Umbilical cord (tissue), 2 donors: ENCODE results near the gene MRPS14. TPM values are rescaled to one million over a fixed set of nuclear protein-coding genes. Genes with fewer than 3 reads are reported as not detected.

Experiments used
- DNase-seq: peaks from one replicate; pipeline ENCODE4 v3.0.0-alpha.2; 2015; ENCODE audit warnings: low spot score
- total RNA-seq: library from RNA; depleted of rRNA; stranded (reverse); fragments of >200 nt; gene quantifications from one replicate; pipeline ENCODE4 v1.2.3, GENCODE V29; 2014; ENCODE audit warnings: low replicate concordance; ENCODE audit not compliant: insufficient read depth

MRPS14 gene
- total RNA-seq, 1 donor from 2014 or later, result 38.5 TPM

DNA sequence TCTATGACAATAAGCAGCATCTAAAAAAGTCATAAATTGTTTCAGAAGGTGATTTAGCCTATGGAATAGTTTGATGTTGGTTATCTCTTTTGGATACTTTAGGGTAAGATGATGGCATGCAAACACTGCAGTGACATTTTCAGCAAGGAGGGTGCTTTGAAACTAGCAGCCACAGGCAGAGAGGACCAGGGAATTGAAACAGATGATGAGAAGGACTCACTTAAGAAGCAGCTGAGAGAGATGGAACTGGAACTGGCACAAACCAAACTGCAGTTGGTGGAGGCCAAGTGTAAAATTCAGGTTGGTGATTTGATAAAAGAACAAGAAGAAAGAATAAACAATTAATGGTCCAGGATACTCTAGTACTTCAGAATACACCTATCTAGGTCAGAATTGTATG is 34.7 kb downstream of the MRPS14 start:
- DNase-seq, result no peak

DNA sequence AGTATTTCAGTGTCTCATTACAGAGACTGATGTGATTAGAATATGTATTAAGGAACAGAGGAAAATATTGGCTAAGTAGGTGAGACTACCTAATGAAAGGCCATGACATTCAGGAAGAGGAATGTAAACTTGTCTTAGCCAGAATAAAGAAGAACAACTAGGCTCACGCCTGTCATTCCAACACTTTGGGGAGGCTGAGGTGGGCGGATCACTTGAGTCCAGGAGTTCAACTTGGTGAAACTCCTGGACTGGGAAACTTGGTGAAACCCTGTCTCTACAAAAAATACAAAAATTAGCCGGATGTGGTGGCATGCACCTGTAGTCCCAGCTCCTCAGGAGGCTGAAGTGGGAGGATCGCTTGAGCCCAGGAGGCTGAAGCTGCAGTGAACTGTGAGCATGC is 38.3 kb downstream of the MRPS14 start:
- no peak for DNase-seq

- DNase-seq, result peak; percentile 22
These were observed 40.1 kb downstream of the MRPS14 start for GRCh38 chr1:174982971-174983689.

DNA sequence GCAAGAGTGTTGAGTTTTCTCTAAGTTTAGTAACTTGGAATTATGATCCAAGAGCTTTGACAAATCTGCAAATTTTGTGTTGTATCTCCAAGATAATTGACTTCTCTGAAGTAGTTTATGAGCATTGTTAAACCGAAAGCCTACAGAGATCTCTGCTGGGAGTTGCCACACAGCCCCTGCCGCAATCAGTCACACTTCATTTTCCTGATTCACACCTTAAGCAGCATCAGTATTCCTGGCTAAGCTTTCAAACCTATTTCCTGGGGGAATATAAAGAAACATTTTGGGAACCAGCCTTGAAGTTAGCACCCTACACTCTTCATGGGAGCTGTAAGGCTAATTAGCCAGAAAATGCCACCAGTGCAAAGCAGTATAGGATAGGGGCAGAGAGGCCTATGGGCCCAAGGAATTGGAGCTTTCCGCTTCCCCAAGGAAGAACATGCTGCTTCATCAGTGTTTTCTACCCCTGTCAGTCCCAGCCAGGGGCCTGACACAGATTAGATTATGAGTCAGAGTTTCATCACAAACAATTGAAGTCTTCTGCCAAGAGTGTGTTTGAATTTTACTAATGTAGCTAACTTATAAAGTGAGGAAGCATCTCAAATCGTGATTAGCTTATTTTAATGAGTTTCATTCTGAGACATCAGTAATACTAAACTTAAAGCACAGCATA is 46.7 kb downstream of the MRPS14 start:
- no peak for DNase-seq

DNA sequence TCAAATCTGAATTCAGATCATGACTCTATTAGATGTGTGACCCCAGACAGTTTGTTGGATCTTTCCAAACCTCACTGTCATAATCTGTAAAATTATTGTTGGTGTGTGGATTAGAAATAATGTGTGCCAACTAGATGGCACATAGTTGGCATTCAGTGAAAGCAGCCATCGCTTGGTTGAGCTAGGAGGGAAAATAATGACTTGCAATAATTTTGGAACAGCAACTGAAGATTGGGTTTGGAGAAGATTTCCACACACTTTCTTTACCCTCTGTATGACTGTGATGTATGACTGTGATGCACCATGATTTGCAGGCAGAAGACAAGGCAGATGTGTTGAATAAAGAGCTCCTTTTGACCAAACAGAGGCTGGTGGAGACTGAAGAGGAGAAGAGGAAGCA is 47.5 kb downstream of the MRPS14 start:
- DNase-seq, result no peak

GRCh38 chr1:174974711-174975119 is 48.5 kb downstream of the MRPS14 start:
- no peak for DNase-seq

GRCh38 chr1:174971902-174972301 is 51.3 kb downstream of the MRPS14 start:
- DNase-seq, result no peak

DNA sequence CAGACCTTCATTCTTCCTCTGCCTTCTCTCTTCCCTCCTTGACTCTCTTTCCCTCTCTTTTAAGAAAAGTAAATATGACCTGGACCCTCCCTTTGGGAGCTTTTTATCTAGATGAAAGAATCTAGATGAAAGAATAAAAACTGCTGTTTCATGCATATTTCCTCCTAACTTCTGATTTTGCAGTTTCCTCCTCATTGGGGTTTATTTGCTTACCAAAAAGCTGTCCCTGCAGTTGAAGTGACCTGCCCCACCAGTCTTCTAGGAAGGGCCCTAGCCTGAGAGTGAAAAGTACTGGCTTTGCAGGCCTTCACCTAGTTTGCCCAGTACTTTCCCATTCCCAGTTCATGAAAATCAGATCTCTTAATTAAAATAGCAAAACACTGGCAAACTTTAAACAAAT is 51.8 kb downstream of the MRPS14 start:
- DNase-seq, result no peak

DNA sequence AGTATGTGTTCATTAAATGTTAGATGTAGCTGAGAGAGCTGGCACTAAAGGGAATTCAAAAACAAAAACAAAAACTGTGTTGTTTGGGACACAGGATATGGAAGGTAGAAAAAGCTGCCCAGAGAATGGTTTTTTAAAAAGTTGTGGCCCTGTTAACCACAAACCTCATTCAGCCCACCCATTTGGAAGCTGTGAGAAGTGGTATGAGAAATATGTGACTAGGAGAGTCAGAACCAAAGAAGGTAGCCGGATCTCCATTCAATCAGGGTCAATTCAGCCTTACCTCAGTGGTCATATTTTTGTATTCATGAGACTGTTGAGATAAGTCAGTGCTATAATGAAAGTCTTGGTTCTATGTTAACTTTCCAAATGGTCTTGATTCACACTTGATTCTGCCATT is 53.2 kb downstream of the MRPS14 start:
- DNase-seq, result no peak

DNA sequence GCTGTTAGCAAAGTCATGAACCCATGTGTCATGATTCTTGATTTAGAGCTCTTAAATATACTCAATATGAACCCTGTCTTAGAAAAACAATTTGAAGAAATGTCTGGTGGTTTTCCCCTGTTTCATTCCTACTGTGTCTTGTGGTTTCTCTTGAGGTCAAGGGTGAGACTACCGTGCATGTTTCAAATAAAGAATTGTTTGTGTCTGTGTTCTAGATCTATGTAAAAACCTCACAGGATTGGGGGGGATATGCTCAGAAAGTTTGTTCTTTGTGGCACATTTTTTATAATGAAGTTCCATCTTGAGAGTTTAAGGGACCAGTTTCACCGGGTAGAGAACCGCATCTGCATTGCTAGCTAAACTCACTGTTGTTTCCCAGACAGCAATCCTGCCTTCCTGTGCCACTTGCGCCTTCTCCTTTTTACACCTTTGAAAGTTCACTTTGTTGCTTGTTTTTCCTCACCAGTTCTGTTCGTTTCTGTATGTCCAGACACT is 54.4 kb downstream of the MRPS14 start:
- peak; percentile 11 for DNase-seq

DNA sequence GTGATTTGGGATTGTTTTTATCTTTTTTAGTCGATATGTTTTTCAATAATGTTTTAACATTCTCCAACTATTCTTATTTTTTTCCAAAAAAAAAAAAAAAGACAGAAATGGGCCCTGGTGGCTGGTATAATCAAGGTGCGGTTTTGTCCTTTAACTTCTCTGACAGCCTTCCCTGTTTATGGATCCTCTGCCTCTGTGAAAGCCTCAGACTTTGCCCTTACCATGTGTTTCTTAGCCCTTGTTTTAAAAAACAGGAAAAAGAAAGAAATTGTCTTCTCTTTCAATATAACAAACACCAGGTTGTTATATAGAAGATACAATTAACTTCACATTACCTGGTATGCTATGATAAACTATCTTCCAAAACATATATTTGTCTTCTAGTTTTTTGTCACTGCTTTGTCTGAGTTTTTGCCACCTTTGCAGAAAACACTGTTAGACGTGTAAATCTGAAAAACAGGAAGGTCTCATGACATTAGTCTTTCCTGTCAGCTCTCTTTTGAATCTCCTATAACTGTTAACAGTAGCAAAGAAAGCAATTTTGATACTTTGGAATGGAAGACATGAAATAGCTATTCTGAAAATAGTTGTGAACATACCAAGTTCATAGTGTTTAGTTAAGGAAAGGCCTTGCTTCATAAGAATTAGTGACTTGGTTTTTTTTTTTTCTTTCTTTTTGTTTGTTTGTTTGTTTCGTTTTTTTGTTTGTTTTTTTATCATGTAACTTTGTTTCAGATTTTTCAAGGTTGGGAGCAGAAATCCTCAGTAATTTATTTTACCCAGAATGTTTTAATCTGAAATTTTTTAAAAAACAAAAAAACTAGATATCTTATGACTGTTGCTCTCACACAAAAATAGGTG is 55.1 kb downstream of the MRPS14 start:
- DNase-seq, result peak; percentile 12

DNA sequence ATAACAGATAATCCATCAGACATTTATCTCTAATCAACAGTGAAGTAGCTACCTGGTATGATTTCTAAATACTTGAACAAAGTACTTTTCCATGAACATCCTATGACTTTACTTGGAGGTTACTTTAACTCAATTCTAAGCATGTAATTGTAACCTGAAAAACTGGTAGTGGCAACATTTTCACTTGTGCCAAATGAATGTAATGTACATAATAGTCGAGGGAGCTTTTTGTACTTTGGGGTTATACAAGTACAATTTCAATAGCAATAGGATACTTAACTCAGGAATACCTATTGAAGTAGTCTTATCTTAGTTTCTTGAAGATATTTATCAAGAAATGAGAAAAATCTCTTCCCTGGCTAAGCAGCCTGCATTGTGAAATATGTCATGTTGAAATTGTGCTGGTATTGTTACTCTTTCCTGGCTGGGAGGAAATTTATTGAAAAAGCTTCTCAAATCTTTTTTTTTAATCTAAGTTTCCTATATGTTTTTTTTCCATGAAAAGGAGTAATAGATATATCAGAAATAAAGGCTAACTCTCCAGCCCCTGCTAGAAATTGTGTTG is 57.1 kb downstream of the MRPS14 start:
- DNase-seq, result peak; percentile 69

GRCh38 chr1:174965362-174966007 is 57.7 kb downstream of the MRPS14 start:
- peak; percentile 18 for DNase-seq

- DNase-seq, result peak; percentile 38
These were observed 58.3 kb downstream of the MRPS14 start for GRCh38 chr1:174964972-174965361.

- peak; percentile 28 for DNase-seq
These were observed 58.8 kb downstream of the MRPS14 start for GRCh38 chr1:174964261-174964971.

DNA sequence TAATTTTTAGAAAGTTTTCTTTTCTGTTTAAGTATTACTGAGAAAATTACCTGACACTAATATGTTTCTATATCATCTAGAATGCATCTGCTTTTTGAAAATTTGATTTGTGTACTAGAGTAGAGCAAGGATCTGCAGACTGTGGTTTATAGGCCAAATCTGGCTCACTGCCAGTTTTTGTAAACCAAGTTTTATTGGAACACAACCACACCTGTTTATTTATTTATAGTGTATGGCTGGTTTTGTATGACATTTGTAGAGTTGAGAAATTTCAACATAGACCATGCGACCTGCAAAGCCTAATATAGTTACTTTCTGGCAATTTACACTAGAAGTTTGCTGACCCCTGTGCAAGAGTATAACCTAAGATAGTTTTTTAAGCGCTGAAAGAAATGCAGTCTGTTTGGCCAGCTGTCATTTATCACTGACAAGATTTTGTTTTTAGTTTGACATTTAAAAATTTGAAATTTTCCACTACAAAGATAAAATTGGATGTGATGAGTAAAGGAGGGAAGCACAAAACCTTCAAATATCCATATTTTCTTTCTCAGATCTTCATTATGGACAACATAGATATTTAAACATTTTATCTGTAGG is 59.6 kb downstream of the MRPS14 start:
- no peak for DNase-seq
